Right lobe of liver (tissue), 4 donors: ENCODE results near the gene GUK1.

Source experiments
- CTCF ChIP-seq, 4 donors: fragments of 200-600 bp in 3 of 4; fragments of 450-650 bp in 1 of 4; IDR thresholded peaks; one replicate each; pipeline versions ENCODE4 v1.5.1 to v1.8.0; 2016 to 2022; ENCODE audit warnings: antibody characterized with exemption in 4 of 4, mild to moderate bottlenecking in 2 of 4
- POLR2A ChIP-seq: fragments of 450-650 bp; IDR thresholded peaks from one replicate; pipeline ENCODE4 v1.6.1; 2017; ENCODE audit warnings: antibody characterized with exemption, mild to moderate bottlenecking
- donor health status: DM: no; HTN: no; CAD: no.
- donor health status: DM: no; HTN: no; CAD: no.
- donor health status: DM: no; HTN: yes; CAD: no.

GRCh38 chr1:228172591-228173527, 32.8 kb downstream of the GUK1 start:
- TF ChIP-seq CTCF (IDR thresholded peaks at IDR 0.05) (no peak), POLR2A (no peak)
